ENCODE measurements around the gene FHOD3. TPM values are rescaled to one million over a fixed set of nuclear protein-coding genes. Genes with fewer than 3 reads are reported as not detected.

Gene FHOD3
- total and polyA plus RNA-seq, 2 donors (not counting 1 experiment from before 2014, with no cell fraction given) = not detected

DNA sequence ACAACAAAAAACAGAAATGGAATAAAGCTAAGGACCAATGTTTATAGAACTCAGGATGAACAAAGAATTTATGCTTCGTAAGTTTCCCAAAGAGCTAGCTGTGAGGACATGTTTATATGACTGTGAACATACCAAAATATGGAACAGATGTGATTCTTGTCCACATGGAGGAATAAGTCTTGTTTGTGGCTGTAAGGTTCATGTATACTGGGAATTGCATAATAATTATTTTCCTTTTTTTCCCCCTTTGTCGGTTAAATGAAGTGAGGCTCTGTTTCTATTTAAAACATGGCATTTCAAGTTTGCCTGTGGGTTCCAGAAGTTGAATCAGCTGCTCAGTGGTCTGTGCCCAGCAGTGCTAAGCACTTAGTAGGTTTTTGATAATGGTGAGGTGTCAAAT lies 108.1 kb downstream of the FHOD3 start:
- WGBS (ENCODE audit: insufficient coverage) = 94% methylated on average over 2 of the region's 2 CpGs
- no peaks in the 10 kb centered on the region for H3K9me3 Mint-ChIP-seq (ENCODE audit: insufficient read depth)
- DNase-seq (no peak), ATAC-seq (ENCODE audit: low read depth) (no peak)
- Histone ChIP-seq H2AFZ (ENCODE audit: insufficient read depth, low read depth, low read length, poor library complexity, severe bottlenecking) (no peak overlapping the region), H3K4me2 (replicated peaks; ENCODE audit: low read depth, low read length, poor library complexity, severe bottlenecking) (no peak overlapping the region), H3K4me1 (ENCODE audit: control insufficient read depth in 2 of 2, insufficient read depth in 2 of 2, low read length in 2 of 2) (no peaks in the 10 kb centered on the region), H3K9ac (ENCODE audit: low read length) (no peak overlapping the region), H3K79me2 (ENCODE audit: control insufficient read depth, insufficient read depth, low read length) (no peaks in the 10 kb centered on the region), H3K4me3 (ENCODE audit: control extremely low read depth in 1 of 5, extremely low read depth in 1 of 5, insufficient read depth in 1 of 5, low read depth in 2 of 5, low read length in 4 of 5) (no peak overlapping the region), H3K9me3 (ENCODE audit: control extremely low read depth in 1 of 3, control insufficient read depth in 2 of 3, insufficient read depth in 1 of 3, low read length in 2 of 3) (no peaks in the 10 kb centered on the region), H3K36me3 (replicated peaks in 1 of 2; ENCODE audit: control extremely low read depth in 1 of 2, control insufficient read depth in 1 of 2, extremely low read depth in 1 of 2, insufficient read depth in 2 of 2, low read length in 1 of 2) (no peaks in the 10 kb centered on the region), H3K27me3 (replicated peaks in 1 of 4; ENCODE audit: control extremely low read depth in 1 of 4, control insufficient read depth in 3 of 4, insufficient read depth in 4 of 4, low read length in 3 of 4) (no peaks in the 10 kb centered on the region), H3K27ac (ENCODE audit: low read length in 2 of 2) (no peak overlapping the region), H4K20me1 (ENCODE audit: control insufficient read depth, insufficient read depth, low read length, poor library complexity, severe bottlenecking) (no peaks in the 10 kb centered on the region)
- ChIA-PET POLR2A (no interaction called here), CTCF (no interaction called here)
- H3K27ac Mint-ChIP-seq = no peak overlapping the region
- peaks cover 12% of the 10 kb centered on the region for H3K27me3 Mint-ChIP-seq
- H3K4me3 Mint-ChIP-seq = no peak overlapping the region
- intact Hi-C loops (cut with micrococcal nuclease) = no loop called here
- TF ChIP-seq, protein P1, sequence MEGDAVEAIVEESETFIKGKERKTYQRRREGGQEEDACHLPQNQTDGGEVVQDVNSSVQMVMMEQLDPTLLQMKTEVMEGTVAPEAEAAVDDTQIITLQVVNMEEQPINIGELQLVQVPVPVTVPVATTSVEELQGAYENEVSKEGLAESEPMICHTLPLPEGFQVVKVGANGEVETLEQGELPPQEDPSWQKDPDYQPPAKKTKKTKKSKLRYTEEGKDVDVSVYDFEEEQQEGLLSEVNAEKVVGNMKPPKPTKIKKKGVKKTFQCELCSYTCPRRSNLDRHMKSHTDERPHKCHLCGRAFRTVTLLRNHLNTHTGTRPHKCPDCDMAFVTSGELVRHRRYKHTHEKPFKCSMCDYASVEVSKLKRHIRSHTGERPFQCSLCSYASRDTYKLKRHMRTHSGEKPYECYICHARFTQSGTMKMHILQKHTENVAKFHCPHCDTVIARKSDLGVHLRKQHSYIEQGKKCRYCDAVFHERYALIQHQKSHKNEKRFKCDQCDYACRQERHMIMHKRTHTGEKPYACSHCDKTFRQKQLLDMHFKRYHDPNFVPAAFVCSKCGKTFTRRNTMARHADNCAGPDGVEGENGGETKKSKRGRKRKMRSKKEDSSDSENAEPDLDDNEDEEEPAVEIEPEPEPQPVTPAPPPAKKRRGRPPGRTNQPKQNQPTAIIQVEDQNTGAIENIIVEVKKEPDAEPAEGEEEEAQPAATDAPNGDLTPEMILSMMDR (IDR thresholded peaks at IDR 0.05) = no peak
- no peak for TF ChIP-seq EZH2 (IDR thresholded peaks at IDR 0.05; ENCODE audit: borderline replicate concordance, insufficient read depth, low read depth, low read length, poor library complexity, severe bottlenecking)
- no peaks in the 10 kb centered on the region for H3K4me1 Mint-ChIP-seq

DNA sequence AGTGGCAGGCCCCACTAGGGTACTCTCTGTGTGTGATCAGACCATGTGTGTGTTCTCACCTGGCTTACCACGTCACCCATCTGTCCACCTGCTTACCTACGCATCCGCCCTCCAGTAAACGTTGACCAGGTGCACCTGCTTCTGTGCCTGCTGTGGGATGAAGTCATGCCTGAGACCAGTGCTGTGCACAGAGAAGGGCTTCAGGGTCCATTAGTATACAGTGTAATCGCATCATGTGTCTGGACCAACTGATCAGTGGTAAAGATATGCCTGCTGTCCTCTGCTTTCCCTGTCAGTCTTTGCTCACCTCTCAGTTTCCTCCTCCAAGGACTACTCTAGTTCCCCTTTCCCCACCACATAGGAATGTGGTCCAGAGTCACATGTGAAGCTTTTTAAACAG lies 109.3 kb downstream of the FHOD3 start:
- H3K27ac ChIP-seq (ENCODE audit: low read length in 2 of 2) = no peak overlapping the region
- H3K4me1 Mint-ChIP-seq = no peaks in the 10 kb centered on the region
- no peaks in the 10 kb centered on the region for H3K9me3 Mint-ChIP-seq (ENCODE audit: insufficient read depth)
- no peak overlapping the region for H3K4me3 Mint-ChIP-seq
- no peak overlapping the region for H2AFZ ChIP-seq (ENCODE audit: insufficient read depth, low read depth, low read length, poor library complexity, severe bottlenecking)
- H4K20me1 ChIP-seq (ENCODE audit: control insufficient read depth, insufficient read depth, low read length, poor library complexity, severe bottlenecking) = no peaks in the 10 kb centered on the region
- no peak overlapping the region for H3K9ac ChIP-seq (ENCODE audit: low read length)
- H3K9me3 ChIP-seq (ENCODE audit: control extremely low read depth in 1 of 3, control insufficient read depth in 2 of 3, insufficient read depth in 1 of 3, low read length in 2 of 3) = no peaks in the 10 kb centered on the region
- ChIA-PET CTCF (no interaction called here), POLR2A (no interaction called here)
- no peaks in the 10 kb centered on the region for H3K27me3 ChIP-seq (replicated peaks in 1 of 4; ENCODE audit: control extremely low read depth in 1 of 4, control insufficient read depth in 3 of 4, insufficient read depth in 4 of 4, low read length in 3 of 4)
- intact Hi-C loops (cut with micrococcal nuclease) = no loop called here
- 91% methylated on average over 5 of the region's 5 CpGs for whole genome bisulfite sequencing (ENCODE audit: insufficient coverage)
- no peak overlapping the region for H3K27ac Mint-ChIP-seq
- H3K27me3 Mint-ChIP-seq = peaks cover 9% of the 10 kb centered on the region
- no peak overlapping the region for H3K4me3 ChIP-seq (ENCODE audit: control extremely low read depth in 1 of 5, extremely low read depth in 1 of 5, insufficient read depth in 1 of 5, low read depth in 2 of 5, low read length in 4 of 5)
- H3K36me3 ChIP-seq (replicated peaks in 1 of 2; ENCODE audit: control extremely low read depth in 1 of 2, control insufficient read depth in 1 of 2, extremely low read depth in 1 of 2, insufficient read depth in 2 of 2, low read length in 1 of 2) = no peaks in the 10 kb centered on the region
- TF ChIP-seq EZH2 (IDR thresholded peaks at IDR 0.05; ENCODE audit: borderline replicate concordance, insufficient read depth, low read depth, low read length, poor library complexity, severe bottlenecking) = no peak
- TF ChIP-seq, protein P1 (IDR thresholded peaks at IDR 0.05) = no peak
- no peak overlapping the region for H3K4me2 ChIP-seq (replicated peaks; ENCODE audit: low read depth, low read length, poor library complexity, severe bottlenecking)
- ATAC-seq (ENCODE audit: low read depth) (no peak), DNase-seq (no peak)
- no peaks in the 10 kb centered on the region for H3K79me2 ChIP-seq (ENCODE audit: control insufficient read depth, insufficient read depth, low read length)
- H3K4me1 ChIP-seq (ENCODE audit: control insufficient read depth in 2 of 2, insufficient read depth in 2 of 2, low read length in 2 of 2) = no peaks in the 10 kb centered on the region

Measured in B cell (primary cell).